ENCODE results near the gene RALGAPA1. TPM values are rescaled to one million over a fixed set of nuclear protein-coding genes. Genes with fewer than 3 reads are reported as not detected.

Gene RALGAPA1
- total RNA-seq, 1 experiment from 2014 or later: 28.2 TPM

DNA sequence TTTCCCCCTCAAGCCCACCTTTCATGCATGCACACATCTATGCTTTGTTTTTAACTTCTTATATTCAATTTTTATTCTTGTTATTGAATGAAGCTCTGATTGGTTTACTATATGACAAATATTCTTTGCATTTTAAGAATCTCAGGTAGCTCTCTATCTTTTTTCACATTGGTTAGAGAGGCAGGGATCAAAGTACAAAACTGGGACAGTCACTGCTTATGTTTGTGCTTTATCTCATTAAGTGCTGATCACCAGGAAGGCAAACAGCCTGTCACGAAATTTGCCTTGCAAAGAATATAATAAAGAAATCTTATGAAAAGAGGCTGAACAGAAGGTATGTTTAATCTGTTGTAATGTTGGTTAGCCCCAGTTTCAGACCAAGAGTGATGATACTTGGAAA, 304.8 kb downstream of the RALGAPA1 start:
- CTCF ChIA-PET: interaction anchor here (0.6 to 1.0 kb wide), 2 partner anchors 23 to 574 kb away, joined by 3 to 6 read pairs; no protein-coding TSS in a partner anchor
- intact Hi-C loops (cut with micrococcal nuclease; ENCODE audit: unreplicated experiment): no loop called here
- H3K9me3 Mint-ChIP-seq (ENCODE audit: low read depth, unreplicated experiment): no peaks in the 10 kb centered on the region
- no peak overlapping the region for H3K27ac Mint-ChIP-seq (ENCODE audit: unreplicated experiment)
- no peak overlapping the region for H3K4me3 Mint-ChIP-seq (ENCODE audit: low read depth, unreplicated experiment)
- no peaks in the 10 kb centered on the region for H3K36me3 Mint-ChIP-seq (ENCODE audit: insufficient read depth, unreplicated experiment)
- no peaks in the 10 kb centered on the region for H3K27me3 Mint-ChIP-seq (ENCODE audit: unreplicated experiment)
- TF ChIP-seq, protein P1, sequence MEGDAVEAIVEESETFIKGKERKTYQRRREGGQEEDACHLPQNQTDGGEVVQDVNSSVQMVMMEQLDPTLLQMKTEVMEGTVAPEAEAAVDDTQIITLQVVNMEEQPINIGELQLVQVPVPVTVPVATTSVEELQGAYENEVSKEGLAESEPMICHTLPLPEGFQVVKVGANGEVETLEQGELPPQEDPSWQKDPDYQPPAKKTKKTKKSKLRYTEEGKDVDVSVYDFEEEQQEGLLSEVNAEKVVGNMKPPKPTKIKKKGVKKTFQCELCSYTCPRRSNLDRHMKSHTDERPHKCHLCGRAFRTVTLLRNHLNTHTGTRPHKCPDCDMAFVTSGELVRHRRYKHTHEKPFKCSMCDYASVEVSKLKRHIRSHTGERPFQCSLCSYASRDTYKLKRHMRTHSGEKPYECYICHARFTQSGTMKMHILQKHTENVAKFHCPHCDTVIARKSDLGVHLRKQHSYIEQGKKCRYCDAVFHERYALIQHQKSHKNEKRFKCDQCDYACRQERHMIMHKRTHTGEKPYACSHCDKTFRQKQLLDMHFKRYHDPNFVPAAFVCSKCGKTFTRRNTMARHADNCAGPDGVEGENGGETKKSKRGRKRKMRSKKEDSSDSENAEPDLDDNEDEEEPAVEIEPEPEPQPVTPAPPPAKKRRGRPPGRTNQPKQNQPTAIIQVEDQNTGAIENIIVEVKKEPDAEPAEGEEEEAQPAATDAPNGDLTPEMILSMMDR (IDR thresholded peaks at IDR 0.05; ENCODE audit: unreplicated experiment): no peak
- peaks cover 10% of the 10 kb centered on the region for H3K4me1 Mint-ChIP-seq (ENCODE audit: low read depth, unreplicated experiment)
- no peak for DNase-seq
- BruUV-seq (replicated peaks): no TSS peak

- no peak overlapping the region for H3K27ac Mint-ChIP-seq (ENCODE audit: unreplicated experiment)
- no peak for DNase-seq
- no peaks in the 10 kb centered on the region for H3K27me3 Mint-ChIP-seq (ENCODE audit: unreplicated experiment)
- intact Hi-C loops (cut with micrococcal nuclease; ENCODE audit: unreplicated experiment): no loop called here
- no peak overlapping the region for H3K4me3 Mint-ChIP-seq (ENCODE audit: low read depth, unreplicated experiment)
- H3K36me3 Mint-ChIP-seq (ENCODE audit: insufficient read depth, unreplicated experiment): no peaks in the 10 kb centered on the region
- CTCF ChIA-PET: no interaction called here
- no TSS peak for BruUV-seq (replicated peaks)
- no peaks in the 10 kb centered on the region for H3K9me3 Mint-ChIP-seq (ENCODE audit: low read depth, unreplicated experiment)
- peaks cover 10% of the 10 kb centered on the region for H3K4me1 Mint-ChIP-seq (ENCODE audit: low read depth, unreplicated experiment)
- TF ChIP-seq, protein P1 (IDR thresholded peaks at IDR 0.05; ENCODE audit: unreplicated experiment): no peak
Measured at GRCh38 chr14:35503646-35504045, 305.4 kb downstream of the RALGAPA1 start.

GRCh38 chr14:35499180-35499579, 309.9 kb downstream of the RALGAPA1 start:
- intact Hi-C loops (cut with micrococcal nuclease; ENCODE audit: unreplicated experiment): no loop called here
- no peaks in the 10 kb centered on the region for H3K27me3 Mint-ChIP-seq (ENCODE audit: unreplicated experiment)
- H3K4me1 Mint-ChIP-seq (ENCODE audit: low read depth, unreplicated experiment): peaks cover 6% of the 10 kb centered on the region
- H3K27ac Mint-ChIP-seq (ENCODE audit: unreplicated experiment): no peak overlapping the region
- CTCF ChIA-PET: no interaction called here
- BruUV-seq (replicated peaks): no TSS peak
- H3K4me3 Mint-ChIP-seq (ENCODE audit: low read depth, unreplicated experiment): no peak overlapping the region
- no peaks in the 10 kb centered on the region for H3K36me3 Mint-ChIP-seq (ENCODE audit: insufficient read depth, unreplicated experiment)
- TF ChIP-seq, protein P1 (IDR thresholded peaks at IDR 0.05; ENCODE audit: unreplicated experiment): no peak
- H3K9me3 Mint-ChIP-seq (ENCODE audit: low read depth, unreplicated experiment): no peaks in the 10 kb centered on the region
- DNase-seq: no peak

- Mint-ChIP-seq H3K4me3 (ENCODE audit: low read depth, unreplicated experiment) (no peak overlapping the region), H3K9me3 (ENCODE audit: low read depth, unreplicated experiment) (no peaks in the 10 kb centered on the region), H3K27ac (ENCODE audit: unreplicated experiment) (no peak overlapping the region), H3K27me3 (ENCODE audit: unreplicated experiment) (no peaks in the 10 kb centered on the region), H3K4me1 (ENCODE audit: low read depth, unreplicated experiment) (no peaks in the 10 kb centered on the region), H3K36me3 (ENCODE audit: insufficient read depth, unreplicated experiment) (no peaks in the 10 kb centered on the region)
- CTCF ChIA-PET: no interaction called here
- TF ChIP-seq, protein P1 (IDR thresholded peaks at IDR 0.05; ENCODE audit: unreplicated experiment): no peak
- intact Hi-C loops (cut with micrococcal nuclease; ENCODE audit: unreplicated experiment): no loop called here
- DNase-seq: no peak
- BruUV-seq (replicated peaks): no TSS peak
Measured at GRCh38 chr14:35495278-35495677, 313.8 kb downstream of the RALGAPA1 start.
